HG03095 (cell line): Measurements from ENCODE around the gene SARDH.
"Not testable (repeated sequence)": the region's sequence is repeated elsewhere in the genome, so short reads cannot be mapped to it uniquely, and the experiment has no call there.

ENCODE experiments used
- ATAC-seq: cut with Tn5 transposase; IDR thresholded peaks from one replicate; pipeline ENCODE4 v1.9.1; 2021; ENCODE audit warnings: moderate library complexity; ENCODE audit not compliant: unreplicated experiment

The SARDH gene

DNA sequence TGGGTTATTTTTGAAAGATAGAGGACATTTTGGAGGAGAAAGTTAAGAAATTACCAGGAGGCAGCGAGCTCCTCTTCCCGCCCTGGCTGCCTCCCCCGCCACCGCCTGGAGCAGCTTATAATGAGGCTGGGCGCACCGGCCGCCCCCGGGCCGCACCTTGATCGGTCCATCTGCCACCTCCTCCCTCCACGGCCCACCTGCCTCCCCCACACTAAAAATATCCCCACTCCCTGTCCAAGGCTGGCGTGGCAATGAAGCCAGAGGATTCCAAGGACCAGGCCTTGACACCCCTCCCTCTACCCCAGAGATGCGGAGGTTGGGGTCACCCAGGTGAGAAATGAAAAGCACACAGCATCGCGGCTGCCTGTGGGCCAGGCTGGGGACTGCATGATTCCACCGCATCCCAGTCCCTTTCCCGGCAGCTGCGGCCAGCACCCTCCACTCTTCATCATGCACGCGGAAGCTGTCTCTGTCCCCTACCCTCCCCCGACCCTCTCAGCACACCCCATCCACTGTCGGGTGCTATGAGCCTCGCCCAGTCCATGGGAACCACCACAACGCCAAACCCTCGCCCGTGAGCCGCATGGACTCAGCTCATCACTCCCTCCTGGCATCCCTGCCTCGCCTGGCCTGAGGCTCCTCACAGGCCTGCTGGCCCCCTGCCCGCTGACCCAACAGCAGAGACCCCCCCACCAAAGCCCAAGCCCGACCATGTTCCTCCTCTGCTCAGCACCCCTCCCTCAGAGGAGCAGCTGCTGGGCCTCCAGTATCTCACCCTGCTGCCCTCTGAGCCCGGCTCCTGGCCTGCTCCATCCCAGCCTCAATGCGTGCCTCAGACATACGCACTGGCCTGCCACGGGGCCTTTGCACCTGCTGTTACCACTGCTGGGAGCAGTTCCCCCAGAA, 50.0 kb downstream of the SARDH start:
- ATAC-seq, result no peak

DNA sequence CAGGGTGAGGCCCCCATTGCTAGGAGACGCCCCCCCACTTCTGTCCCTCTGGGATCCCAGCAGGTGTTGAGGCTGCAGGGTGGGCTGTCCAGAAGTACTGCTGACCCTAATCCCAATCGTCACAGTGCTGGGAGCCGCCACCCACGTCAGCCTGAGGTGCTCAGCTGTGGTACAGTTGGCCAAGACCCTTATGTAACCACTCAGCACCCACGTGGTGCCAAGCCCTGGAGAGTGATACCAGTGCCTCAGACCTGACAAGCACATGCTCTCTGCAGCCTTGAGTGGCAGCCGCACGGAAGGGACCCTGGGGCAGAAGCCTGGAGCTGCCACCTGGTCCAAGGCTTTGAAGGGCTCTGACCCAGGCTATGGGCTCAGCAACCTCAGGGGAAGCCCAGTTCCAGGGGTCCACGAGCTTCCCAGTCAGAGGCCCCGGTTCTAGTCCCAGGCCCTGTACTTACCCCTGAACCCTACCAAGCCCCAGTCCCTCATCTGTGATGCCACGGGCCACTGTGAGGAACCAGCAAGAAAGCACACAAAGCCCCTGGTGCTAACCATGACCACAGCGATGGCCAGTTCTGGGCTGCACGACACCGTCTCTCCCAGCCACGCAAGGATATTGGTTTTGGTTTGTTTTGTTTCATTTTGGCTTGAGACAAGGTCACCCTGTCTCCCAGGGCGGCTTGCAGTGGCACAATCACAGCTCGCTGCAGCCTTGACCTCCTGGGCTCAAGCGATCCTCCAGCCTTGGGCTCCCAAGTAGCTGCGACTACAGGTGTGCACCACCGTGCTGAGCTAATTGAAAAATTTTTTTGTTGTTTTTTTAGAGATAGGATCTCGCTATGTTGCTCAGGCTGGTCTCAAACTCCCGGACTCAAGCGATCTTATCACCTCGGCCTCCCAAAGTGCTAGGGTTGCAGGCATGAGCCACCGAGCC, 51.2 kb downstream of the SARDH start:
- no peak for ATAC-seq

- no peak for ATAC-seq
Observed at GRCh38 chr9:133685653-133686609, 52.2 kb downstream of the SARDH start.

DNA sequence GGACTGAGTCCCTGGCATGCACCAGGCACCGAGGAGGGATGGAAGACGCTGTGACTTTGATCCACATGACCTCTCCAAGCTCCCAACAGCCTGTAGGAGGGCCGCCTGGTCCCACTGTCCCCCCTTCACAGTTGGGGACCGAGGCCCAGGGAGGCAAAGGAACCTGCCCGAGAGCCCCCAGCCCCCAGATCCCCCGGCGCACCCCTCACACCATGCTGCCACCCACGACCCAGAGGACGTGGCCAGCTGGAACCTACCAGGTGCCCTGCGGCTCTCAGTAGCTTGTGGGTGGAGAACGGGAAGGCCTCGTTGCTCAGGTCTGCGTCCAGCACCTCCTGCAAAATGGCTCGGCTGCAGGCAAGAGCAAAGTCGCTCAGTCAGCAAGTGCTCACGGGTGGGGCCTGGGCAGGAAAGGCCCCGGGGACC, 53.2 kb downstream of the SARDH start:
- ATAC-seq, result no peak

GRCh38 chr9:133684121-133684935, 53.8 kb downstream of the SARDH start:
- ATAC-seq, result no peak

GRCh38 chr9:133683586-133684120, 54.5 kb downstream of the SARDH start:
- no peak for ATAC-seq

- ATAC-seq, result no peak
Observed at GRCh38 chr9:133682818-133683585, 55.1 kb downstream of the SARDH start.

- ATAC-seq, result no peak
Observed at GRCh38 chr9:133681658-133682306, 56.4 kb downstream of the SARDH start.

DNA sequence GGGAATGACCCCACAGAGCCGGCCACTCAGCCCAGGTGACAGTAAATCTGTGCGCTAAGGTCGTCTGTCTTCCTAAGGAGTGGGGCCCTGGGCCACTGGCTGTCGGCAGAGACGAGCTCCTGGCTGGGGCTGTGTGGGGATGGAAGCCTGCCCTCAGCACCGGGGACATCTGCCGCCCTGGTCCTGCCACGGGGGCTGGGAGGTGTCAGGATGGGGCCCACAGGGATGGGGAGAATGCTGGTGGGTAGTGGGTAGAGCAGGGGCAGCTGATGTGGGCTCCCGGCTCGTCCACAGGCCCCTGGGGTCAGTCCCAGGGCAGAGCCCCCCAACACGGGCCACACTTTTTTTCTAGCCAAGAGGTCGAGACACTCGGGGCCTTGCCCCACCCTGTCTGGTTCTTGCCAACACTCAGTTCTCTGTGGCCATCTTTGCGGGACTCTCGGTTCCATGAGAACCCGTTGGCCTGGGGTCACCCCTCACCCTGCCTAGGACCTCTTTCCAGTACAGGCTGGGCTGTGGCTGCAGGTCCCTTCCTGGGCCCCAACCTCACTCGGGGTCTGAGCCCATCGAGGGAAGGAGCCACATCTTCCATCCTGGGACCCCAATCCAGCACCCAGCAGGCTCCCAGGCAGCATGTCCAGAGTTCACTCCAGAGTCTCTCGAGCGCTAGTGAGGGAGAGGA, 57.0 kb downstream of the SARDH start:
- ATAC-seq, result no peak

GRCh38 chr9:133680250-133680975, 57.7 kb downstream of the SARDH start:
- ATAC-seq, result no peak

GRCh38 chr9:133679466-133680061, 58.6 kb downstream of the SARDH start:
- no peak for ATAC-seq

- no peak for ATAC-seq
Observed at GRCh38 chr9:133679056-133679455, 59.1 kb downstream of the SARDH start.

DNA sequence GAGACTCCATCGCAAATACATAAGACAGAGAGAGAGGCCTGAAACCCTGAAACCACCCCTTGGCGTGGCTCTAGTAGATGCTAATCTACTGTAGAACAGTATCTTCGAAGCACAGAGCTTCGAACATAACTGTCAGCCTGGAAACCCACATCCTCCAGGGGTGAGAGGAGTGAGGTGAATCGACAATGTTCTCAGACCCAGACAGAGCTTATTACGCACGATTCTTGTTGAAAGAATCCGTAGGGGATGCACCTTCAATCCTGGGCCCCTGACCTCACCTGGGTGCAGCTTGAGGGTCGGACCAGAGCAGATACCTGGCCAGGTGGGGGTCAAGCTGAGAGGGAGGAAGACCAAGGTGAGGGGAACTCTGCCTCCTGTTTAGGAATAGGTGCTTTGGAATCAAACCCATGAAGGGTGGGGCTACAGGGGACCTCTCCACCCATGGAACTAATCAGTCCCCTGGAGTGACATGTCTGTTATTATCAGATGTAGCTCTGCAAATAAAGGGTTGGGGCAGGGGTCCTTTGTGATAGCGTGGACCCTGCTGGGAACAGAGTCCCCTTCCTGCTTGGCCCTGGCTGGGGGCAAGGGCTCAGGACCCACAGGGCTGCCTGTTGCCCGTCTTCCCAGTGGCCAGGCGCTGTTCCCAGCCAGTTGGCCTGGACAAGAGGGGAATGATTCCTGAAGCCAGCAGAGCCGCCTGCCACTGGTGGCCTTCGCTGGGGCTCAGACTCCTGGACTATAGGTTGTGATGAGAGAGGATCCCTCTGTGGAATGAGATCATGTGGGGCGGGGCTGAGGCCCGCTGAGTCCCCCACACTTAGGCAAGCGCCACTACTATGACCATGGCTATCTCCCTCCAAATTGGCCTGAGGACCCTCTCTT, 60.8 kb downstream of the SARDH start:
- ATAC-seq, result no peak

DNA sequence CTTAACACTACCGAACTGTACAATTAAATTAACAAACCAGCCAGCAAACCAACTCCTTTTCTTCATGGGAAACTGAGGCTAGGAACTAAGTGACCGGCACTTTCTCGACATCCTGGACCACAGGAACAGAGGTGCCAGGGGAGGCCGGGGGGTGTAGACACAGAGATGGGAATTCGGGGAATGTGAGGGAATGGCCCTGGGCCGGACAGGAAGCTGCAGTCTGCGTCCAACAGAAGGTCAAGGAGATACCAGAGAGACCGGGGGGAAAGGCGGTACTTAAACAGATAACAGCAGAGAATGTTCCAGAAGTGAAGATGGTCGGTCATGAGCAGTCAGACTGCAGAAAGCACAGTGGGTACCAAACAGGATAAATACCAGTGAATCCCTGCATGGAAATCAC, 61.7 kb downstream of the SARDH start:
- ATAC-seq, result no peak

DNA sequence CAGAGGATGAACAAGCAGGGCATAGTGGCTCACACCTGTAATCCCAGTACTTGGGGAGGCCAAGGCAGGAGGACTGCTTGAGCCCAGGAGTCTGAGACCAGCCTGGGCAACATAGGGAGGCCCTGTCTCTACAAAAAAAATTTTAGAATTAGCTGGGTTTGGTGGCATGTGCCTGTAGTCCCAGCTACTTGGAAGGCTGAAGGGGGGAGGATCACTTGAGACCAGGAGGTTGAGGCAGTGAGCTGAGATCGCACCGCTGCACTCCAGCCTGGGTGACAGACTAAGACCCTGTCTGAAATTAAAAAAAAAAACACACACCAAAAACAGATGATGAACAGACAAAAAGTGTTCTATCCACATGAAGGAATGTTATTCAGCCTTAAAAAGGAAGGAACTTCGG, 62.4 kb downstream of the SARDH start:
- ATAC-seq, result not testable (repeated sequence)

- ATAC-seq, result no peak
Observed at GRCh38 chr9:133674091-133674490, 64.1 kb downstream of the SARDH start.
